Measurements from ENCODE around the gene PLXNA2. TPM values are rescaled to one million over a fixed set of nuclear protein-coding genes. Genes with fewer than 3 reads are reported as not detected.

The PLXNA2 gene
- total RNA-seq, 1 donor from 2014 or later, result 1.7 TPM

DNA sequence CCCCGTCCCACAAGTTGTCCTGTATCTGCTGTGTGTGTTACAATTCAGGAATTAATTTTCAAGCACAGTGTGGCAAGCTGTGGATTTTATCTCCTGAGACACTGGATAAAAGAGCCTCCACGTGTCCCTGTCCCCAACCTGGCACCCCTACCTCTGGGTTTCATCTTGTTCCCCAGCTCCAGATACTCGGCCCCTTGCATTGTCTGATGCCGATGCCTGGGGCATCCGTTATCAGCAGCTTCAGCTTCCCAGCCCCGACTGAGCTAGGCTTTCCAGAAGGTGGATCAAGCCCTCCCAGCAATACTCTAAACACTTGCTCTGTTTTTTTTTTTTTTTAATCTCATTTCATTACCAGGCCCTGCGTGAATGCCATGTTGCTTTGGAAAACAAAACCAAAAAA, 159.4 kb downstream of the PLXNA2 start:
- no peaks in the 10 kb centered on the region for H3K36me3 ChIP-seq
- DNase-seq (ENCODE audit: low spot score), result no peak
- H3K4me3 ChIP-seq, result no peak overlapping the region
- H4K20me1 ChIP-seq (ENCODE audit: low read depth), result no peaks in the 10 kb centered on the region
- no peak overlapping the region for H3K9ac ChIP-seq
- H3K4me2 ChIP-seq, result no peak overlapping the region
- peaks cover 24% of the 10 kb centered on the region for H3K4me1 ChIP-seq
- Mint-ChIP-seq H3K27ac (peak overlapping the region; percentile 79), H3K4me1 (peaks cover 78% of the 10 kb centered on the region), H3K9me3 (no peaks in the 10 kb centered on the region), H3K36me3 (peaks cover 15% of the 10 kb centered on the region), H3K4me3 (no peak overlapping the region), H3K27me3 (ENCODE audit: insufficient read depth, low read depth) (peaks cover 9% of the 10 kb centered on the region)
- TF ChIP-seq, protein P1, sequence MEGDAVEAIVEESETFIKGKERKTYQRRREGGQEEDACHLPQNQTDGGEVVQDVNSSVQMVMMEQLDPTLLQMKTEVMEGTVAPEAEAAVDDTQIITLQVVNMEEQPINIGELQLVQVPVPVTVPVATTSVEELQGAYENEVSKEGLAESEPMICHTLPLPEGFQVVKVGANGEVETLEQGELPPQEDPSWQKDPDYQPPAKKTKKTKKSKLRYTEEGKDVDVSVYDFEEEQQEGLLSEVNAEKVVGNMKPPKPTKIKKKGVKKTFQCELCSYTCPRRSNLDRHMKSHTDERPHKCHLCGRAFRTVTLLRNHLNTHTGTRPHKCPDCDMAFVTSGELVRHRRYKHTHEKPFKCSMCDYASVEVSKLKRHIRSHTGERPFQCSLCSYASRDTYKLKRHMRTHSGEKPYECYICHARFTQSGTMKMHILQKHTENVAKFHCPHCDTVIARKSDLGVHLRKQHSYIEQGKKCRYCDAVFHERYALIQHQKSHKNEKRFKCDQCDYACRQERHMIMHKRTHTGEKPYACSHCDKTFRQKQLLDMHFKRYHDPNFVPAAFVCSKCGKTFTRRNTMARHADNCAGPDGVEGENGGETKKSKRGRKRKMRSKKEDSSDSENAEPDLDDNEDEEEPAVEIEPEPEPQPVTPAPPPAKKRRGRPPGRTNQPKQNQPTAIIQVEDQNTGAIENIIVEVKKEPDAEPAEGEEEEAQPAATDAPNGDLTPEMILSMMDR (IDR thresholded peaks at IDR 0.05), result no peak
- TF ChIP-seq EZH2phosphoT487 (IDR thresholded peaks at IDR 0.05), result no peak
- H3K9me3 ChIP-seq (ENCODE audit: low read depth), result no peaks in the 10 kb centered on the region
- no peaks in the 10 kb centered on the region for H3K79me2 ChIP-seq (ENCODE audit: low read depth)
- H3K27me3 ChIP-seq, result peaks cover 6% of the 10 kb centered on the region
- peaks cover 15% of the 10 kb centered on the region for H3F3A ChIP-seq (ENCODE audit: low read depth)
- no peak overlapping the region for H2AFZ ChIP-seq (replicated peaks)
- no peak overlapping the region for H3K27ac ChIP-seq

DNA sequence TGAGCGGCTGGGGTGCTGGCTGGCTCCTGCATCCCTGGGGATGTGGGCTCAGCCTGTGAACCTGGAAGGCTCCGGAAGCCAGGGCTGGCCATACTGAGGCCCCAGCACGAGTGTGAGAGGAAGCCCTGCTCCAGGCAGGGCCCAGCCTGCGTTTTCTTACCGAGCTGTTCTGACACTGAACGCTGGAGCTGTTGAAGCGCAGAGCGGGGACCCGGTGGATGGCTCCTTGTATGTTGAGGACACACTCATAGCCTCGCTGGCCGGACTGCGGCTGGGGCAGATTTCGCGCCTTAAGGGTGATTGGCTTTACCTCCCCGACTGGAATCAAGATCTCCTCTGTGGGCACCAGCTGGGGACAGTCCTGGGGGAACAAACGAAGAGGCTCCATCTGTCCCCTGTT, 160.0 kb downstream of the PLXNA2 start:
- H3K4me2 ChIP-seq, result no peak overlapping the region
- Mint-ChIP-seq H3K4me1 (peaks cover 78% of the 10 kb centered on the region), H3K4me3 (no peak overlapping the region), H3K9me3 (no peaks in the 10 kb centered on the region), H3K36me3 (peaks cover 15% of the 10 kb centered on the region), H3K27ac (peak overlapping the region; percentile 79), H3K27me3 (ENCODE audit: insufficient read depth, low read depth) (peaks cover 9% of the 10 kb centered on the region)
- H3K4me1 ChIP-seq, result peaks cover 24% of the 10 kb centered on the region
- peaks cover 15% of the 10 kb centered on the region for H3F3A ChIP-seq (ENCODE audit: low read depth)
- no peaks in the 10 kb centered on the region for H4K20me1 ChIP-seq (ENCODE audit: low read depth)
- H2AFZ ChIP-seq (replicated peaks), result no peak overlapping the region
- DNase-seq (ENCODE audit: low spot score), result no peak
- H3K27me3 ChIP-seq, result peaks cover 6% of the 10 kb centered on the region
- no peak overlapping the region for H3K27ac ChIP-seq
- no peaks in the 10 kb centered on the region for H3K9me3 ChIP-seq (ENCODE audit: low read depth)
- no peaks in the 10 kb centered on the region for H3K36me3 ChIP-seq
- no peak overlapping the region for H3K4me3 ChIP-seq
- H3K9ac ChIP-seq, result no peak overlapping the region
- TF ChIP-seq, protein P1 (IDR thresholded peaks at IDR 0.05), result no peak
- no peak for TF ChIP-seq EZH2 (IDR thresholded peaks at IDR 0.05)
- no peak for TF ChIP-seq EZH2phosphoT487 (IDR thresholded peaks at IDR 0.05)
- H3K79me2 ChIP-seq (ENCODE audit: low read depth), result no peaks in the 10 kb centered on the region

DNA sequence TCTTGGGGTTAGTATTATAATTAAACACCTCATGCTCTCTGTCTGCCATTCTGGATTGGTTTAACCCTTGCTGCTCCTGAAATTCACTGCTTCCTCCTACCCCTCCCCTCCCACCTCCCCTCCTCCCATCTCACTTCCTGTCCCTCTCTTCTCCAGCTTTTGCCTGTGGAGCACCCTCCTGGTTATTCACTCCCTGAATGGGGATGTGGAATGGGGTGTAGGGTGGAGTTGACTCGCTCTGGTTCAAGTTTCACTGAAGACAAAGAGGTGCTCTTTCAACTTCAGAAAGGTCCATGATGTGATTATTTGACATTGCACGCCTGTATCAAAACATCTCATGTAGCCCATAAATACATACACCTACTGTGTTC, 160.5 kb downstream of the PLXNA2 start:
- Histone ChIP-seq H3K4me3 (no peak overlapping the region), H3K9ac (no peak overlapping the region), H3K27ac (no peak overlapping the region), H3K9me3 (ENCODE audit: low read depth) (no peaks in the 10 kb centered on the region), H3K27me3 (peaks cover 6% of the 10 kb centered on the region), H2AFZ (replicated peaks) (no peak overlapping the region), H3F3A (ENCODE audit: low read depth) (peaks cover 15% of the 10 kb centered on the region), H4K20me1 (ENCODE audit: low read depth) (no peaks in the 10 kb centered on the region), H3K36me3 (no peaks in the 10 kb centered on the region), H3K79me2 (ENCODE audit: low read depth) (no peaks in the 10 kb centered on the region), H3K4me1 (peaks cover 24% of the 10 kb centered on the region), H3K4me2 (no peak overlapping the region)
- H3K27me3 Mint-ChIP-seq (ENCODE audit: insufficient read depth, low read depth), result peaks cover 9% of the 10 kb centered on the region
- peaks cover 82% of the 10 kb centered on the region for H3K4me1 Mint-ChIP-seq
- TF ChIP-seq EZH2phosphoT487 (IDR thresholded peaks at IDR 0.05), result no peak
- no peak for TF ChIP-seq EZH2 (IDR thresholded peaks at IDR 0.05)
- TF ChIP-seq, protein P1 (IDR thresholded peaks at IDR 0.05), result no peak
- H3K9me3 Mint-ChIP-seq, result no peaks in the 10 kb centered on the region
- no peak for DNase-seq (ENCODE audit: low spot score)
- no peak overlapping the region for H3K27ac Mint-ChIP-seq
- H3K36me3 Mint-ChIP-seq, result peaks cover 15% of the 10 kb centered on the region
- H3K4me3 Mint-ChIP-seq, result no peak overlapping the region
